CD4-positive, alpha-beta T cell treated with Interleukin-6 for 4 hours (primary cell): ENCODE results near the gene GSG1L2.
"Not testable (repeated sequence)": the region's sequence is repeated elsewhere in the genome, so short reads cannot be mapped to it uniquely, and the experiment has no call there.

Source experiments
- DNase-seq: peaks from one replicate; pipeline ENCODE4 v3.0.0-alpha.2; 2020; ENCODE audit warnings: mixed read lengths

Gene GSG1L2

GRCh38 chr17:9788601-9789000 is 33.3 kb downstream of the GSG1L2 start:
- DNase-seq: no peak

GRCh38 chr17:9784544-9784943 is 37.3 kb downstream of the GSG1L2 start:
- DNase-seq: no peak

GRCh38 chr17:9783465-9783864 is 38.4 kb downstream of the GSG1L2 start:
- DNase-seq: not testable (repeated sequence)

GRCh38 chr17:9783050-9783449 is 38.8 kb downstream of the GSG1L2 start:
- DNase-seq: no peak

GRCh38 chr17:9780552-9780951 is 41.3 kb downstream of the GSG1L2 start:
- no peak for DNase-seq

- DNase-seq: no peak
Observed at GRCh38 chr17:9776911-9777310, 45.0 kb downstream of the GSG1L2 start.

- no peak for DNase-seq
Observed at GRCh38 chr17:9772658-9773057, 49.2 kb downstream of the GSG1L2 start.

GRCh38 chr17:9771465-9771864 is 50.4 kb downstream of the GSG1L2 start:
- DNase-seq: no peak

GRCh38 chr17:9769036-9769695 is 52.7 kb downstream of the GSG1L2 start:
- no peak for DNase-seq

GRCh38 chr17:9768381-9768934 is 53.4 kb downstream of the GSG1L2 start:
- DNase-seq: no peak

- no peak for DNase-seq
Observed at GRCh38 chr17:9767432-9767991, 54.4 kb downstream of the GSG1L2 start.

GRCh38 chr17:9766970-9767369 is 54.9 kb downstream of the GSG1L2 start:
- no peak for DNase-seq

- DNase-seq: no peak
Observed at GRCh38 chr17:9765322-9765721, 56.6 kb downstream of the GSG1L2 start.

GRCh38 chr17:9763643-9764042 is 58.2 kb downstream of the GSG1L2 start:
- no peak for DNase-seq

GRCh38 chr17:9760266-9760665 is 61.6 kb downstream of the GSG1L2 start:
- no peak for DNase-seq

- no peak for DNase-seq
Observed at GRCh38 chr17:9755083-9755482, 66.8 kb downstream of the GSG1L2 start.
